H1 (cell line): ENCODE measurements around the gene TRIM67. TPM values are rescaled to one million over a fixed set of nuclear protein-coding genes. Genes with fewer than 3 reads are reported as not detected.

Experiments used
- BACH1 ChIP-seq: IDR thresholded peaks from 2 replicates; pipeline ENCODE4 v1.6.1; 2012; ENCODE audit warnings: low read length, improper control_type of control experiment
- BCL11A ChIP-seq, 2 experiments: IDR thresholded peaks; one replicate each; pipeline ENCODE4 v1.6.1; 2011; ENCODE audit warnings: low read depth in 2 of 2, low read length in 2 of 2, mild to moderate bottlenecking in 2 of 2
- FOSL1 ChIP-seq: IDR thresholded peaks from 2 replicates; pipeline ENCODE4 v1.6.1; 2011; ENCODE audit warnings: mild to moderate bottlenecking, low read depth, low read length, moderate library complexity; ENCODE audit not compliant: insufficient read depth
- HDAC2 ChIP-seq, 2 experiments: fragments of 300-600 bp in 1 of 2; sonication (generic) in 1 of 2; IDR thresholded peaks; 2 replicates each; pipeline ENCODE4 v1.6.1; 2011 to 2012; ENCODE audit warnings: low read depth in 2 of 2, low read length in 2 of 2, mild to moderate bottlenecking in 2 of 2, moderate library complexity in 2 of 2, borderline replicate concordance in 1 of 2, inconsistent platforms in 1 of 2
- polyA plus RNA-seq, 7 experiments: library from polyadenylated mRNA; depleted of rRNA in 3 of 7; stranded (reverse) in 5 of 7; unstranded in 2 of 7; fragments of >200 nt in 5 of 7; fragments of 200-250 nt in 2 of 7; gene quantifications; 1 replicate in 5 of 7; 2 replicates in 1 of 7; 4 replicates in 1 of 7; pipeline versions ENCODE4 v1.2.1 to v1.2.3, GENCODE V29; 2011 to 2013; ENCODE audit warnings: missing spikeins in 2 of 7, mixed read lengths in 2 of 7
- total RNA-seq: library from RNA; stranded (reverse); fragmentation: NEBNext Ultra II Directional; extraction: Animal tissue kit (Norgen Biotek cat#: 25700); gene quantifications from 2 replicates; pipeline ENCODE4 v1.2.1, GENCODE V29; 2021

The TRIM67 gene
- total and polyA plus RNA-seq, 2 of the 8 experiments (the other 6 are each of a cell fraction or from before 2014, with no cell fraction given) = under 0.01 TPM; not detected in 1

- TF ChIP-seq FOSL1 = no peak
- no peak for TF ChIP-seq BACH1
- TF ChIP-seq BCL11A (IDR thresholded peaks at IDR 0.05; ENCODE audit: low read depth in 2 of 2, low read length in 2 of 2) = no peak
- no peak for TF ChIP-seq HDAC2 (IDR thresholded peaks at IDR 0.05; ENCODE audit: borderline replicate concordance in 1 of 2, low read depth in 2 of 2, low read length in 2 of 2)
These were observed 69.7 kb downstream of the TRIM67 start (continued) for GRCh38 chr1:231231511-231231910.
